Measurements from ENCODE around the gene SELE.
"Not testable (repeated sequence)": the region's sequence is repeated elsewhere in the genome, so short reads cannot be mapped to it uniquely, and the experiment has no call there.

GRCh38 chr1:169713090-169713489, 20.8 kb downstream of the SELE start:
- not testable (repeated sequence) for TF ChIP-seq CTCF (IDR thresholded peaks at IDR 0.05 in 2 of 3, conservative IDR thresholded peaks at IDR 0.05 in 1 of 3; ENCODE audit: insufficient read depth in 2 of 3, low read depth in 1 of 3, low read length in 3 of 3); USF2 (CRISPR knock-in tag; IDR thresholded peaks at IDR 0.05); EZH2 (IDR thresholded peaks at IDR 0.05; ENCODE audit: borderline replicate concordance, low read depth, low read length); NR2C1 (IDR thresholded peaks at IDR 0.05); NR2C1 (tag; IDR thresholded peaks at IDR 0.05); LEF1 (IDR thresholded peaks at IDR 0.05); EHMT2 (IDR thresholded peaks at IDR 0.05); ZNF384 (IDR thresholded peaks at IDR 0.05; ENCODE audit: low read depth, low read length); NFYB (IDR thresholded peaks at IDR 0.05; ENCODE audit: extremely low read depth, insufficient read length); TEAD2 (tag; IDR thresholded peaks at IDR 0.05); CBX8 (IDR thresholded peaks at IDR 0.05; ENCODE audit: borderline replicate concordance, extremely low read depth, low read depth, low read length, poor library complexity, severe bottlenecking); ZNF444 (CRISPR knock-in tag; IDR thresholded peaks at IDR 0.05); FOXM1 (IDR thresholded peaks at IDR 0.05; ENCODE audit: low read depth); FOXM1 (CRISPR knock-in tag; IDR thresholded peaks at IDR 0.05; ENCODE audit: low read depth)

Measured in K562 (cell line).